GM23338 (cell line): Measurements from ENCODE around the gene KCNMA1. TPM values are rescaled to one million over a fixed set of nuclear protein-coding genes. Genes with fewer than 3 reads are reported as not detected.

Experiments used
- ATAC-seq: fragments of 200-7000 bp; cut with Tn5 transposase; 3 replicates; pipeline ENCODE4 v1.9.1; 2020
- DNase-seq: peaks from one replicate; pipeline ENCODE4 v3.0.0-alpha.2; 2015; ENCODE audit warnings: low spot score
- H2AFZ ChIP-seq: fragments of 200-600 bp; sonication (generic); 2 replicates; pipeline ENCODE4 v1.8.0; 2016; ENCODE audit warnings: antibody characterized with exemption, mild to moderate bottlenecking, moderate library complexity
- H3F3A ChIP-seq: fragments of 200-600 bp; sonication (generic); replicated peaks from 2 replicates; pipeline ENCODE4 v1.8.0; 2017; ENCODE audit warnings: antibody characterized with exemption, mixed run types, low read depth
- H3K27ac ChIP-seq: fragments of 200-600 bp; sonication (generic); 2 replicates; pipeline ENCODE4 v1.6.1; 2016; ENCODE audit warnings: low read depth
- H3K27me3 ChIP-seq: fragments of 200-600 bp; sonication (generic); 2 replicates; pipeline ENCODE4 v1.8.0; 2016; ENCODE audit warnings: mild to moderate bottlenecking, mixed run types, moderate library complexity; ENCODE audit not compliant: insufficient read depth
- H3K36me3 ChIP-seq: fragments of 200-600 bp; sonication (generic); 2 replicates; pipeline ENCODE4 v1.8.0; 2016; ENCODE audit warnings: mild to moderate bottlenecking; ENCODE audit not compliant: insufficient read depth
- H3K4me1 ChIP-seq: fragments of 200-600 bp; sonication (generic); 2 replicates; pipeline ENCODE4 v1.8.0; 2016; ENCODE audit warnings: mild to moderate bottlenecking, moderate library complexity; ENCODE audit not compliant: insufficient read depth
- H3K4me2 ChIP-seq: fragments of 200-600 bp; sonication (generic); 2 replicates; pipeline ENCODE4 v1.7.1; 2017; ENCODE audit warnings: mixed run types
- H3K4me3 ChIP-seq: fragments of 200-600 bp; sonication (generic); 2 replicates; pipeline ENCODE4 v1.6.1; 2016; ENCODE audit warnings: mixed run types
- H3K79me2 ChIP-seq: fragments of 200-600 bp; sonication (generic); replicated peaks from 2 replicates; pipeline ENCODE4 v1.8.0; 2017; ENCODE audit warnings: mild to moderate bottlenecking; ENCODE audit not compliant: insufficient read depth
- H3K9me2 ChIP-seq: fragments of 200-600 bp; sonication (generic); 2 replicates; pipeline ENCODE4 v1.8.0; 2017; ENCODE audit not compliant: insufficient read depth
- H4K20me1 ChIP-seq: fragments of 200-600 bp; sonication (generic); replicated peaks from 2 replicates; pipeline ENCODE4 v1.8.0; 2017; ENCODE audit warnings: mild to moderate bottlenecking; ENCODE audit not compliant: insufficient read depth
- H3K27ac Mint-ChIP-seq: 2 replicates; pipeline ENCODE4 v1.8.0; 2020; ENCODE audit warnings: inconsistent platforms, mild to moderate bottlenecking, moderate library complexity, mixed read lengths
- H3K27me3 Mint-ChIP-seq: 3 replicates; pipeline ENCODE4 v1.8.0; 2022; ENCODE audit warnings: low read depth, mild to moderate bottlenecking, moderate library complexity, mixed read lengths, inconsistent platforms; ENCODE audit not compliant: insufficient read depth, poor library complexity
- H3K36me3 Mint-ChIP-seq: 3 replicates; pipeline ENCODE4 v1.8.0; 2021; ENCODE audit warnings: low read depth, mild to moderate bottlenecking, inconsistent platforms, moderate library complexity, mixed read lengths
- H3K4me1 Mint-ChIP-seq: 3 replicates; pipeline ENCODE4 v1.8.0; 2020; ENCODE audit warnings: mild to moderate bottlenecking, inconsistent platforms, mixed read lengths
- H3K4me3 Mint-ChIP-seq: 3 replicates; pipeline ENCODE4 v1.8.0; 2021; ENCODE audit warnings: moderate library complexity, mild to moderate bottlenecking, inconsistent platforms, mixed read lengths
- H3K9me3 Mint-ChIP-seq: 3 replicates; pipeline ENCODE4 v1.8.0; 2020; ENCODE audit warnings: moderate library complexity, mild to moderate bottlenecking, inconsistent platforms, mixed read lengths
- CREB1 ChIP-seq: fragments of 250-450 bp; sonication (Bioruptor Pico); IDR thresholded peaks from 2 replicates; pipeline ENCODE4 v1.5.0; 2020; ENCODE audit warnings: low read depth, mild to moderate bottlenecking, moderate library complexity
- CTCF ChIP-seq, 2 experiments: fragments of 200-600 bp in 1 of 2; sonication (generic) in 1 of 2; conservative IDR thresholded peaks; 2 replicates each; pipeline versions ENCODE4 v1.5.1 to v1.6.1; 2016 to 2017; ENCODE audit warnings: antibody characterized with exemption in 2 of 2, low read depth in 2 of 2, mild to moderate bottlenecking in 2 of 2, moderate library complexity in 1 of 2
- ETS1 ChIP-seq: IDR thresholded peaks from 2 replicates; pipeline ENCODE4 v1.6.1; 2016; ENCODE audit warnings: antibody characterized with exemption
- EZH2 ChIP-seq: fragments of 200-600 bp; sonication (generic); IDR thresholded peaks from one replicate; pipeline ENCODE4 v1.8.0; 2017; ENCODE audit warnings: antibody characterized with exemption, mild to moderate bottlenecking, low read depth; ENCODE audit not compliant: unreplicated experiment
- EZH2phosphoT487 ChIP-seq: fragments of 200-600 bp; sonication (generic); IDR thresholded peaks from one replicate; pipeline ENCODE4 v1.8.1; 2018; ENCODE audit warnings: antibody characterized with exemption; ENCODE audit not compliant: unreplicated experiment
- NANOG ChIP-seq: IDR thresholded peaks from 2 replicates; pipeline ENCODE4 v1.6.1; 2016; ENCODE audit warnings: antibody characterized with exemption, borderline replicate concordance
- POLR2AphosphoS5 ChIP-seq: IDR thresholded peaks from 2 replicates; pipeline ENCODE4 v1.6.1; 2016; ENCODE audit warnings: antibody characterized with exemption, low read depth
- REST ChIP-seq: IDR thresholded peaks from one replicate; pipeline ENCODE4 v1.6.1; 2018; ENCODE audit warnings: antibody characterized with exemption; ENCODE audit not compliant: unreplicated experiment
- ZNF114 ChIP-seq: fragments of 250-450 bp; sonication (Bioruptor Pico); IDR thresholded peaks from 2 replicates; pipeline ENCODE4 v1.5.0; 2020; ENCODE audit warnings: mild to moderate bottlenecking, moderate library complexity
- ZNF331 ChIP-seq: fragments of 250-450 bp; sonication (Bioruptor Pico); IDR thresholded peaks from 2 replicates; pipeline ENCODE4 v1.5.0; 2020; ENCODE audit warnings: low read depth, mild to moderate bottlenecking, moderate library complexity
- ZNF462 ChIP-seq: fragments of 250-450 bp; sonication (Bioruptor Pico); IDR thresholded peaks from 2 replicates; pipeline ENCODE4 v1.5.0; 2020; ENCODE audit warnings: mild to moderate bottlenecking, moderate library complexity
- polyA plus RNA-seq: library from polyadenylated mRNA; unstranded; fragments of >200 nt; fragmentation: Nextera tagmentation; extraction: Ambion mirVana; gene quantifications from 2 replicates; pipeline ENCODE4 v1.2.1, GENCODE V29; 2016
- total RNA-seq: library from RNA; depleted of rRNA; stranded (reverse); fragments of >200 nt; shearing (Covaris generic); gene quantifications from 2 replicates; pipeline ENCODE4 v1.2.3, GENCODE V29; 2014

The KCNMA1 gene
- total and polyA plus RNA-seq, 2 experiments from 2014 or later, result 8.2 to 9.0 TPM

- H3K9me2 ChIP-seq, result no peaks in the 10 kb centered on the region
- H3K4me3 ChIP-seq, result no peak overlapping the region
- ATAC-seq (no peak), DNase-seq (no peak)
- Mint-ChIP-seq H3K4me3 (no peak overlapping the region), H3K36me3 (no peaks in the 10 kb centered on the region), H3K9me3 (no peaks in the 10 kb centered on the region; the same call in 2 of the 3 replicates), H3K27me3 (peaks cover 13% of the 10 kb centered on the region), H3K4me1 (peaks cover 18% of the 10 kb centered on the region; the same call in 2 of the 3 replicates), H3K27ac (no peak overlapping the region)
- no peak for TF ChIP-seq EZH2
- no peak for TF ChIP-seq ZNF331 (CRISPR knock-in tag)
- TF ChIP-seq CREB1, result no peak
- TF ChIP-seq REST, result no peak
- TF ChIP-seq CTCF (conservative IDR thresholded peaks at IDR 0.05; ENCODE audit: low read depth in 2 of 2), result no peak
- TF ChIP-seq ZNF462 (CRISPR knock-in tag), result no peak
- no peak for TF ChIP-seq ETS1
- no peak for TF ChIP-seq EZH2phosphoT487
- TF ChIP-seq NANOG, result no peak
- TF ChIP-seq ZNF114 (CRISPR knock-in tag), result no peak
- no peak for TF ChIP-seq POLR2AphosphoS5
- no peaks in the 10 kb centered on the region for H3K27me3 ChIP-seq
- H3K4me2 ChIP-seq, result no peak overlapping the region
- H4K20me1 ChIP-seq, result no peaks in the 10 kb centered on the region
- H3K79me2 ChIP-seq, result no peaks in the 10 kb centered on the region
- no peaks in the 10 kb centered on the region for H3K36me3 ChIP-seq
- H3K4me1 ChIP-seq, result no peaks in the 10 kb centered on the region
- no peak overlapping the region for H2AFZ ChIP-seq
- no peak overlapping the region for H3K27ac ChIP-seq
- H3F3A ChIP-seq, result no peaks in the 10 kb centered on the region
Measured at GRCh38 chr10:77404810-77405209, 232.8 kb downstream of the KCNMA1 start.
